Measurements from ENCODE around the gene BCL7A. TPM values are rescaled to one million over a fixed set of nuclear protein-coding genes. Genes with fewer than 3 reads are reported as not detected.
A peak's percentile ranks its signal among the peaks of the same experiment; 100 is the strongest.

Gene BCL7A
- total and polyA plus RNA-seq, 9 of the 15 experiments (the other 6 are each of a cell fraction or from before 2014, with no cell fraction given), result 0.25 to 21.9 (median 14.9) TPM

DNA sequence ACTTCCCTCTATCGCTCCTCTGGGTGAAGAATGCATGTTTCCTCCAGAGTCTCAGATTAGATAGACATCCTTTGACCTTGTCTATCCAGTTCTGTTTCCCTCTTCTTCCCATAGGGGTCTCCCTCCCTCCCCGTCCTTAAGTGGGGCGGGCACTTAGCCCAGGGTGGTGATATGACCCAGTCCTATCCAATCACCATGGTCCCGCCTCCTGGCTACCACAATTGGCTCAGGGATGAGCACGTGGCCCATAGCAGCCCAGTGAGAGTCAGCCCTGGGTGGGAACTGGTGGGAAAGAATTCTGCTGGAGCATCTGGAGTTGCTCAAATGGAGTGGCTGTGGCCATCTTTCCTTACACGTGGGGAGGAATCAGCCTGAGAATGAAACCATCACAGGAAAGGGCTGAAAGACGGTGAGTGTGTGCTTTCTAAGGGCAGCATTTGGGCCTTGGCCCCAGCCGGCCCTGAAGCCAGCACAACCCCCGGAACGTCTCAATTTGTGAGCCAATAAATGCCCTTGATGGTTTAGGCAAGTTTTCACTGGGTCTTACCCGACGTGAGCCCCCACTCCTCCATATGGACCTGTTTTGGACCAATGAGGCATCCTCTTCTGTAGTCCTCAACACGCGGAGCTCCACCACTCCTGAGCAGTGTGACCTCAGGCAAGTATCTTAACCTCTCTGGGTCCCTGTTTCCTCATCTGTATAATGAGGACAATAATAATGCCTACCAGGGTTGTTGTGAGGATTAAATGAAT lies 42.5 kb downstream of the BCL7A start (continued):
- TF ChIP-seq, protein P1, sequence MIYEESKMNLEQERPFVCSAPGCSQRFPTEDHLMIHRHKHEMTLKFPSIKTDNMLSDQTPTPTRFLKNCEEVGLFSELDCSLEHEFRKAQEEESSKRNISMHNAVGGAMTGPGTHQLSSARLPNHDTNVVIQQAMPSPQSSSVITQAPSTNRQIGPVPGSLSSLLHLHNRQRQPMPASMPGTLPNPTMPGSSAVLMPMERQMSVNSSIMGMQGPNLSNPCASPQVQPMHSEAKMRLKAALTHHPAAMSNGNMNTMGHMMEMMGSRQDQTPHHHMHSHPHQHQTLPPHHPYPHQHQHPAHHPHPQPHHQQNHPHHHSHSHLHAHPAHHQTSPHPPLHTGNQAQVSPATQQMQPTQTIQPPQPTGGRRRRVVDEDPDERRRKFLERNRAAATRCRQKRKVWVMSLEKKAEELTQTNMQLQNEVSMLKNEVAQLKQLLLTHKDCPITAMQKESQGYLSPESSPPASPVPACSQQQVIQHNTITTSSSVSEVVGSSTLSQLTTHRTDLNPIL (CRISPR knock-in tag; IDR thresholded peaks at IDR 0.05), result no peak
- TF ChIP-seq, protein P2, sequence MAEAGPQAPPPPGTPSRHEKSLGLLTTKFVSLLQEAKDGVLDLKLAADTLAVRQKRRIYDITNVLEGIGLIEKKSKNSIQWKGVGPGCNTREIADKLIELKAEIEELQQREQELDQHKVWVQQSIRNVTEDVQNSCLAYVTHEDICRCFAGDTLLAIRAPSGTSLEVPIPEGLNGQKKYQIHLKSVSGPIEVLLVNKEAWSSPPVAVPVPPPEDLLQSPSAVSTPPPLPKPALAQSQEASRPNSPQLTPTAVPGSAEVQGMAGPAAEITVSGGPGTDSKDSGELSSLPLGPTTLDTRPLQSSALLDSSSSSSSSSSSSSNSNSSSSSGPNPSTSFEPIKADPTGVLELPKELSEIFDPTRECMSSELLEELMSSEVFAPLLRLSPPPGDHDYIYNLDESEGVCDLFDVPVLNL (CRISPR knock-in tag; IDR thresholded peaks at IDR 0.05; ENCODE audit: low read depth), result no peak
- TF ChIP-seq IFI16 (CRISPR knock-in tag; IDR thresholded peaks at IDR 0.05) (peak; percentile 34; the same call in 1 of the 2 replicates), ZNF197 (CRISPR knock-in tag; IDR thresholded peaks at IDR 0.05; ENCODE audit: low read depth) (peak; percentile 54; the same call in 1 of the 2 replicates), POLR2AphosphoS2 (IDR thresholded peaks at IDR 0.05; ENCODE audit: low read length) (no peak), ESRRB (CRISPR knock-in tag; IDR thresholded peaks at IDR 0.05; ENCODE audit: borderline replicate concordance) (no peak), SREBF2 (CRISPR knock-in tag; IDR thresholded peaks at IDR 0.05) (no peak), FOXK1 (CRISPR knock-in tag; IDR thresholded peaks at IDR 0.05; ENCODE audit: borderline replicate concordance) (no peak), CC2D1A (IDR thresholded peaks at IDR 0.05) (no peak)
